ENCODE data around the gene CHCHD4. TPM values are rescaled to one million over a fixed set of nuclear protein-coding genes. Genes with fewer than 3 reads are reported as not detected.

The CHCHD4 gene
- total RNA-seq, 4 donors from 2014 or later = 15.1 to 20.2 (median 16.0) TPM

- Histone ChIP-seq H3K27ac (no peak overlapping the region), H3K36me3 (peaks cover 51 to 71% of the 10 kb centered on the region in 2 donors), H3K4me3 (replicated peaks in 1 of 3) (no peak overlapping the region), H3K9me3 (no peaks in the 10 kb centered on the region), H3K4me1 (peaks cover 0 to 8% of the 10 kb centered on the region in 2 donors), H3K27me3 (no peaks in the 10 kb centered on the region)
- intact Hi-C loops (cut with DNase I) = no loop called here
- no peak for DNase-seq
- TF ChIP-seq, protein P1, sequence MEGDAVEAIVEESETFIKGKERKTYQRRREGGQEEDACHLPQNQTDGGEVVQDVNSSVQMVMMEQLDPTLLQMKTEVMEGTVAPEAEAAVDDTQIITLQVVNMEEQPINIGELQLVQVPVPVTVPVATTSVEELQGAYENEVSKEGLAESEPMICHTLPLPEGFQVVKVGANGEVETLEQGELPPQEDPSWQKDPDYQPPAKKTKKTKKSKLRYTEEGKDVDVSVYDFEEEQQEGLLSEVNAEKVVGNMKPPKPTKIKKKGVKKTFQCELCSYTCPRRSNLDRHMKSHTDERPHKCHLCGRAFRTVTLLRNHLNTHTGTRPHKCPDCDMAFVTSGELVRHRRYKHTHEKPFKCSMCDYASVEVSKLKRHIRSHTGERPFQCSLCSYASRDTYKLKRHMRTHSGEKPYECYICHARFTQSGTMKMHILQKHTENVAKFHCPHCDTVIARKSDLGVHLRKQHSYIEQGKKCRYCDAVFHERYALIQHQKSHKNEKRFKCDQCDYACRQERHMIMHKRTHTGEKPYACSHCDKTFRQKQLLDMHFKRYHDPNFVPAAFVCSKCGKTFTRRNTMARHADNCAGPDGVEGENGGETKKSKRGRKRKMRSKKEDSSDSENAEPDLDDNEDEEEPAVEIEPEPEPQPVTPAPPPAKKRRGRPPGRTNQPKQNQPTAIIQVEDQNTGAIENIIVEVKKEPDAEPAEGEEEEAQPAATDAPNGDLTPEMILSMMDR (IDR thresholded peaks at IDR 0.05) = no peak
- no peak for TF ChIP-seq POLR2A (IDR thresholded peaks at IDR 0.05)
- WGBS, 2 donors = 83% methylated on average over 1 to 3 of the region's 3 CpGs
Measured at GRCh38 chr3:14137445-14137844, 12.8 kb upstream of the CHCHD4 start.

DNA sequence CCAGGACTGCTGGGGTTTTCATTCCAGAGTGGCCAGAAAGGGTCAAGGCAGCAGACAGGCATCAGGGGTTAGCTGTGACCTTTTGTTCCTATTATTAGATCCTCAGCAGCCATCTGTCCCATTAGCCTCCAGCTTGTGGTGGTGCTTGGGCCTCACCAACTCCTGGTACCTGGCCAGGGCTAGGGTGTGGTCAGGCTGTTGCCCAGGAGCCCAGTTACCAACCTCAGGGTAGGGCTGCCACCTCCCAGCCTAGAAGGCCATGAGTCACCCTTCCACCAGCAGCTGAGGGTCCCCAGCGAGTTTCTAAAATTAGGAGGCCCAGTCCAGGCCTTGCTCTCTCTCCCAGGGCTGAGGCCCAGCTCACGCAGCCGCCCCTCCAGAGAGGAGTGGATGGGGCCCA, 12.3 kb upstream of the CHCHD4 start:
- Histone ChIP-seq H3K9me3 (no peaks in the 10 kb centered on the region), H3K4me3 (replicated peaks in 1 of 3) (no peak overlapping the region), H3K27me3 (no peaks in the 10 kb centered on the region), H3K36me3 (peaks cover 53 to 72% of the 10 kb centered on the region in 2 donors), H3K27ac (no peak overlapping the region), H3K4me1 (peaks cover 0 to 4% of the 10 kb centered on the region in 2 donors)
- DNase-seq = no peak
- WGBS, 2 donors = 100% methylated on average over 1 of the region's 3 CpGs; no CpG with 5 or more reads in 1 of the 2 donors
- intact Hi-C loops (cut with DNase I) = no loop called here
- TF ChIP-seq, protein P1 (IDR thresholded peaks at IDR 0.05) = no peak
- TF ChIP-seq POLR2A (IDR thresholded peaks at IDR 0.05) = no peak

- H3K4me3 ChIP-seq (replicated peaks in 1 of 3) = no peak overlapping the region
- H3K4me1 ChIP-seq = no peaks in the 10 kb centered on the region
- H3K9me3 ChIP-seq = no peaks in the 10 kb centered on the region
- DNase-seq = no peak
- no peaks in the 10 kb centered on the region for H3K27me3 ChIP-seq
- no peak overlapping the region for H3K27ac ChIP-seq
- H3K36me3 ChIP-seq = peaks cover 63 to 77% of the 10 kb centered on the region in 2 donors
- no peak for TF ChIP-seq POLR2A (IDR thresholded peaks at IDR 0.05)
- TF ChIP-seq, protein P1 (IDR thresholded peaks at IDR 0.05) = no peak
- intact Hi-C loops (cut with DNase I) = no loop called here
- WGBS, 2 donors = 83 to 97% methylated on average over 11 of the region's 11 CpGs
Measured at GRCh38 chr3:14135581-14135980, 10.9 kb upstream of the CHCHD4 start.

DNA sequence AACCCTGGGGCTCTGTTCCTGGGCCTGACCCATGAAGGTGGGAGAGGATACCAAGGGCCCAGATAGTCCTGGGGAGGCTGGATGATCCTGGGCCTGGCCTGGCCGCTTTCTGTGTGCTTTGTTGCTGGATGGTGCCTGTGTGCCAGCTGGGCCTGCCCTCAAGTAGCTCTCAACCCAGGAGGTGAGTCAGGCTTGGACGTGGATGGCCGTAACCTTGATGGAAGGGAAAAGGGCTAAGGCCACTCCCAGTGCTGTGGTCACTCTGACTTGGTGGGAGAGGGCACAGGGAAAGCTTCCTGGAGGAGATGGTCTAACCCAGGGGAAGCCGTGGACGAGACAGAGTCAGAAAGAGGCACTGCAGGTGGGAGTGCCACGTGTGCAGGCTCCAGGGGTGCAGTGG, 9.6 kb upstream of the CHCHD4 start:
- intact Hi-C loops (cut with DNase I) = no loop called here
- TF ChIP-seq, protein P1 (IDR thresholded peaks at IDR 0.05) = no peak
- TF ChIP-seq POLR2A (IDR thresholded peaks at IDR 0.05) = no peak
- H3K4me3 ChIP-seq (replicated peaks in 1 of 3) = no peak overlapping the region
- H3K27ac ChIP-seq = no peak overlapping the region
- no peaks in the 10 kb centered on the region for H3K27me3 ChIP-seq
- WGBS, 2 donors = 95 to 98% methylated on average over 5 to 6 of the region's 6 CpGs
- no peaks in the 10 kb centered on the region for H3K4me1 ChIP-seq
- H3K9me3 ChIP-seq = no peaks in the 10 kb centered on the region
- H3K36me3 ChIP-seq = peaks cover 76 to 80% of the 10 kb centered on the region in 2 donors
- DNase-seq = no peak

DNA sequence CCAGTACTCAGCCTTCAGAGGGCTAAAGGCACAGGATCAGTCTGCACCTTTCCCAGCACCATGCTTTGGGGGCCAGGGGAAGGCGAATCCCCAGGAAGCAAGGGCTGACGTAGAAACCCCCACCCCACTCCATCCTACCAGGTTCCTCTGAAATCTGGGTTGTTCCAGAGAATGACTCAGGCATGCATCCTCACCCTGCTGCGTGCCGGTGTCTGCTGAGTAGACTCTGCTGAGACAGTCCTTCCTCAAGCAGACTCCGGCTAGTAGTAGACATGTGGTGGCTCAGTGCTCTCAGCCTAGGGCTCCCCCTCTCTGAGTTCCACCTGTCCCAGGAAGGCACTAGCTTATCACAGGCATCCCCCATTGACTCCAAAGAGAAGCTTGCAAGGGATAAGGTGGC, 9.2 kb upstream of the CHCHD4 start:
- Histone ChIP-seq H3K36me3 (peaks cover 73 to 81% of the 10 kb centered on the region in 2 donors), H3K9me3 (no peaks in the 10 kb centered on the region), H3K27me3 (no peaks in the 10 kb centered on the region), H3K4me1 (no peaks in the 10 kb centered on the region), H3K27ac (no peak overlapping the region), H3K4me3 (replicated peaks in 1 of 3) (no peak overlapping the region)
- intact Hi-C loops (cut with DNase I) = no loop called here
- WGBS, 2 donors = 94 to 98% methylated on average over 5 of the region's 5 CpGs
- no peak for DNase-seq
- TF ChIP-seq, protein P1 (IDR thresholded peaks at IDR 0.05) = no peak
- no peak for TF ChIP-seq POLR2A (IDR thresholded peaks at IDR 0.05)
